Right lobe of liver (tissue), 4 donors: ENCODE data around the gene IGSF9B.

Experiments
- CTCF ChIP-seq, 4 donors: fragments of 200-600 bp in 3 of 4; fragments of 450-650 bp in 1 of 4; IDR thresholded peaks; one replicate each; pipeline versions ENCODE4 v1.5.1 to v1.8.0; 2016 to 2022; ENCODE audit warnings: antibody characterized with exemption in 4 of 4, mild to moderate bottlenecking in 2 of 4
- POLR2A ChIP-seq: fragments of 450-650 bp; IDR thresholded peaks from one replicate; pipeline ENCODE4 v1.6.1; 2017; ENCODE audit warnings: antibody characterized with exemption, mild to moderate bottlenecking
- donor health status: DM: no; HTN: no; CAD: no.
- donor health status: DM: no; HTN: no; CAD: no.
- donor health status: DM: no; HTN: yes; CAD: no.

GRCh38 chr11:133991101-133991500, 34.3 kb upstream of the IGSF9B start:
- no peak for TF ChIP-seq CTCF (IDR thresholded peaks at IDR 0.05)
- TF ChIP-seq POLR2A, result no peak
